ENCODE data around the gene ASRGL1. TPM values are rescaled to one million over a fixed set of nuclear protein-coding genes. Genes with fewer than 3 reads are reported as not detected.
A peak's percentile ranks its signal among the peaks of the same experiment; 100 is the strongest.

The ASRGL1 gene
- total and polyA plus RNA-seq, 4 donors = 3.7 to 15.2 (median 8.1) TPM

- TF ChIP-seq ATF3 (IDR thresholded peaks at IDR 0.05) (no peak), JUND (IDR thresholded peaks at IDR 0.05) (no peak)
- no peaks in the 10 kb centered on the region for H3K36me3 ChIP-seq (ENCODE audit: control insufficient read depth in 4 of 4, insufficient read depth in 3 of 4, low read depth in 1 of 4, low read length in 3 of 4)
- no peaks in the 10 kb centered on the region for H3K27me3 ChIP-seq (ENCODE audit: control insufficient read depth in 4 of 4, insufficient read depth in 4 of 4, low read length in 3 of 4)
- H3K27ac ChIP-seq (ENCODE audit: low read depth in 1 of 2, low read length in 2 of 2) = no peak overlapping the region
- H3K4me3 ChIP-seq (ENCODE audit: low read depth in 1 of 3, low read length in 3 of 3) = no peak overlapping the region
- no peaks in the 10 kb centered on the region for H3K9me3 ChIP-seq (ENCODE audit: control insufficient read depth in 4 of 4, low read length in 3 of 4)
- H3K9ac ChIP-seq (ENCODE audit: low read depth in 1 of 2, low read length in 2 of 2) = no peak overlapping the region
- H3K4me1 ChIP-seq (ENCODE audit: control insufficient read depth in 4 of 4, insufficient read depth in 4 of 4, low read length in 3 of 4) = peaks cover 9 to 38% (median 34%) of the 10 kb centered on the region in 4 donors
- no peak for DNase-seq (ENCODE audit: low spot score)
- 86% methylated on average over 3 of the region's 3 CpGs for WGBS
Measured at GRCh38 chr11:62430425-62430824, 93.2 kb downstream of the ASRGL1 start.

GRCh38 chr11:62431171-62431901, 94.1 kb downstream of the ASRGL1 start:
- no peaks in the 10 kb centered on the region for H3K9me3 ChIP-seq (ENCODE audit: control insufficient read depth in 4 of 4, low read length in 3 of 4)
- TF ChIP-seq EGR1 (IDR thresholded peaks at IDR 0.05; ENCODE audit: low read depth in 2 of 2) = no peak
- TF ChIP-seq HNF4G (IDR thresholded peaks at IDR 0.05) = no peak
- TF ChIP-seq MAX (IDR thresholded peaks at IDR 0.05) = no peak
- no peak for TF ChIP-seq GABPA (IDR thresholded peaks at IDR 0.05 in 1 of 2, conservative IDR thresholded peaks at IDR 0.05 in 1 of 2)
- H3K36me3 ChIP-seq (ENCODE audit: control insufficient read depth in 4 of 4, insufficient read depth in 3 of 4, low read depth in 1 of 4, low read length in 3 of 4) = no peaks in the 10 kb centered on the region
- 86% methylated on average over 11 of the region's 11 CpGs for WGBS
- no peak for DNase-seq (ENCODE audit: low spot score)
- H3K27me3 ChIP-seq (ENCODE audit: control insufficient read depth in 4 of 4, insufficient read depth in 4 of 4, low read length in 3 of 4) = no peaks in the 10 kb centered on the region
- no peak overlapping the region for H3K9ac ChIP-seq (ENCODE audit: low read depth in 1 of 2, low read length in 2 of 2)
- no peak overlapping the region for H3K27ac ChIP-seq (ENCODE audit: low read depth in 1 of 2, low read length in 2 of 2)
- H3K4me1 ChIP-seq (ENCODE audit: control insufficient read depth in 4 of 4, insufficient read depth in 4 of 4, low read length in 3 of 4) = peaks cover 7 to 30% (median 26%) of the 10 kb centered on the region in 4 donors
- no peak overlapping the region for H3K4me3 ChIP-seq (ENCODE audit: low read depth in 1 of 3, low read length in 3 of 3)

GRCh38 chr11:62432695-62433094, 95.4 kb downstream of the ASRGL1 start:
- no peaks in the 10 kb centered on the region for H3K27me3 ChIP-seq (ENCODE audit: control insufficient read depth in 4 of 4, insufficient read depth in 4 of 4, low read length in 3 of 4)
- H3K4me1 ChIP-seq (ENCODE audit: control insufficient read depth in 4 of 4, insufficient read depth in 4 of 4, low read length in 3 of 4) = peaks cover 7 to 20% (median 19%) of the 10 kb centered on the region in 4 donors
- TF ChIP-seq FOXA1 (IDR thresholded peaks at IDR 0.05) (no peak), RXRA (IDR thresholded peaks at IDR 0.05) (peak; percentile 84 to 87), TAF1 (conservative IDR thresholded peaks at IDR 0.05) (no peak), GABPA (IDR thresholded peaks at IDR 0.05 in 1 of 2, conservative IDR thresholded peaks at IDR 0.05 in 1 of 2) (no peak), MAX (IDR thresholded peaks at IDR 0.05) (peak; percentile 34), NR2F2 (IDR thresholded peaks at IDR 0.05) (peak; percentile 35), FOXA2 (IDR thresholded peaks at IDR 0.05) (peak; percentile 21), CTCF (IDR thresholded peaks at IDR 0.05; ENCODE audit: low read depth, low read length, missing input control) (no peak), HNF4A (conservative IDR thresholded peaks at IDR 0.05) (peak; percentile 77 to 79), JUND (IDR thresholded peaks at IDR 0.05) (peak in 1 of 2 donors; percentile 47), HNF4G (IDR thresholded peaks at IDR 0.05) (peak; percentile 43), REST (IDR thresholded peaks at IDR 0.05) (no peak), ATF3 (IDR thresholded peaks at IDR 0.05) (peak; percentile 27), ZBTB33 (IDR thresholded peaks at IDR 0.05) (peak; percentile 81), SP1 (IDR thresholded peaks at IDR 0.05) (peak; percentile 85), YY1 (IDR thresholded peaks at IDR 0.05) (peak; percentile 64), RAD21 (IDR thresholded peaks at IDR 0.05) (peak; percentile 45 to 63)
- H3K27ac ChIP-seq (ENCODE audit: low read depth in 1 of 2, low read length in 2 of 2) = peak overlapping the region in 1 of 2 donors; percentile 31
- no peaks in the 10 kb centered on the region for H3K9me3 ChIP-seq (ENCODE audit: control insufficient read depth in 4 of 4, low read length in 3 of 4)
- no peak for DNase-seq (ENCODE audit: low spot score)
- no peaks in the 10 kb centered on the region for H3K36me3 ChIP-seq (ENCODE audit: control insufficient read depth in 4 of 4, insufficient read depth in 3 of 4, low read depth in 1 of 4, low read length in 3 of 4)
- WGBS = 30% methylated on average over 9 of the region's 9 CpGs
- H3K4me3 ChIP-seq (ENCODE audit: low read depth in 1 of 3, low read length in 3 of 3) = no peak overlapping the region
- no peak overlapping the region for H3K9ac ChIP-seq (ENCODE audit: low read depth in 1 of 2, low read length in 2 of 2)
